Measurements from ENCODE around the gene SPIRE1.

The SPIRE1 gene

GRCh38 chr18:12585218-12585617, 72.7 kb downstream of the SPIRE1 start:
- TF ChIP-seq TOX (CRISPR knock-in tag; IDR thresholded peaks at IDR 0.05; ENCODE audit: borderline replicate concordance) = no peak
- TF ChIP-seq ARNTL (CRISPR knock-in tag; IDR thresholded peaks at IDR 0.05; ENCODE audit: borderline replicate concordance, low read depth) = no peak
- no peak for TF ChIP-seq PPARA (CRISPR knock-in tag; IDR thresholded peaks at IDR 0.05; ENCODE audit: borderline replicate concordance)
- TF ChIP-seq ZFP3 (CRISPR knock-in tag; IDR thresholded peaks at IDR 0.05) = no peak
- no peak for TF ChIP-seq SNAI2 (CRISPR knock-in tag; IDR thresholded peaks at IDR 0.05)
- no peak for TF ChIP-seq CSRNP3 (CRISPR knock-in tag; IDR thresholded peaks at IDR 0.05)
- no peak for TF ChIP-seq PATZ1 (CRISPR knock-in tag; IDR thresholded peaks at IDR 0.05; ENCODE audit: borderline replicate concordance)
- no peak for TF ChIP-seq RARB (CRISPR knock-in tag; IDR thresholded peaks at IDR 0.05)
- TF ChIP-seq ISL1 (CRISPR knock-in tag; IDR thresholded peaks at IDR 0.05) = no peak
- no peak for TF ChIP-seq POU6F1 (CRISPR knock-in tag; IDR thresholded peaks at IDR 0.05; ENCODE audit: borderline replicate concordance, low read depth)
- TF ChIP-seq ESRRG (CRISPR knock-in tag; IDR thresholded peaks at IDR 0.05) = no peak
- no peak for TF ChIP-seq ZNF565 (CRISPR knock-in tag; conservative IDR thresholded peaks at IDR 0.05; ENCODE audit: low read depth)
- TF ChIP-seq ZNF8 (CRISPR knock-in tag; IDR thresholded peaks at IDR 0.05) = no peak
- TF ChIP-seq CREB5 (CRISPR knock-in tag; IDR thresholded peaks at IDR 0.05; ENCODE audit: low read depth) = no peak
- TF ChIP-seq GLIS3 (CRISPR knock-in tag; IDR thresholded peaks at IDR 0.05) = no peak
- no peak for TF ChIP-seq CSDC2 (CRISPR knock-in tag; IDR thresholded peaks at IDR 0.05)
- TF ChIP-seq ZNF70 (CRISPR knock-in tag; IDR thresholded peaks at IDR 0.05) = no peak
- TF ChIP-seq ZC3H10 (CRISPR knock-in tag; IDR thresholded peaks at IDR 0.05) = no peak
- no peak for TF ChIP-seq BACH2 (CRISPR knock-in tag; IDR thresholded peaks at IDR 0.05; ENCODE audit: borderline replicate concordance)
- no peak for ATAC-seq

GRCh38 chr18:12580630-12581342, 77.1 kb downstream of the SPIRE1 start:
- TF ChIP-seq OSR1 (CRISPR knock-in tag; IDR thresholded peaks at IDR 0.05) (no peak), TSHZ2 (CRISPR knock-in tag; IDR thresholded peaks at IDR 0.05) (no peak), ARNTL (CRISPR knock-in tag; IDR thresholded peaks at IDR 0.05; ENCODE audit: borderline replicate concordance, low read depth) (no peak), GLIS3 (CRISPR knock-in tag; IDR thresholded peaks at IDR 0.05) (no peak), ZFP30 (CRISPR knock-in tag; IDR thresholded peaks at IDR 0.05) (no peak), CREB5 (CRISPR knock-in tag; IDR thresholded peaks at IDR 0.05; ENCODE audit: low read depth) (no peak)
- ATAC-seq = no peak
